Measurements from ENCODE around the gene CAVIN1.

Gene CAVIN1

GRCh38 chr17:42409523-42410318 is 13.3 kb downstream of the CAVIN1 start:
- ChIA-PET CTCF (interaction anchor here (0.6 to 13.6 kb wide), 9 partner anchors 14 to 1444 kb away, joined by 3 to 378 read pairs (median 4); partner anchors contain the start of gene CAVIN1), POLR2A (interaction anchor here (0.6 to 6.3 kb wide), 5 partner anchors 9 to 183 kb away, joined by 4 to 53 read pairs (median 5); partner anchors contain the start of genes CAVIN1 and STAT3)
- no peak overlapping the region for H3K27ac ChIP-seq (ENCODE audit: extremely low read depth, low read depth, low read length)
- no peaks in the 10 kb centered on the region for H3K9me3 ChIP-seq (ENCODE audit: control insufficient read depth, insufficient read depth, low read depth, low read length)
- peak; percentile 36 for TF ChIP-seq SP2 (tag by site-specific recombination; IDR thresholded peaks at IDR 0.05)
- TF ChIP-seq ZNF266 (tag by site-specific recombination; IDR thresholded peaks at IDR 0.05; ENCODE audit: low read depth): no peak
- no peak for TF ChIP-seq ZNF19 (tag by site-specific recombination; IDR thresholded peaks at IDR 0.05; ENCODE audit: low read depth)
- no peak for TF ChIP-seq ZNF248 (tag by site-specific recombination; IDR thresholded peaks at IDR 0.05)
- peak; percentile 78 for TF ChIP-seq KLF1 (tag by site-specific recombination; IDR thresholded peaks at IDR 0.05)
- TF ChIP-seq ZNF341 (tag by site-specific recombination; IDR thresholded peaks at IDR 0.05; ENCODE audit: low read depth): peak; percentile 37; the same call in 1 of the 2 replicates
- TF ChIP-seq PRDM10 (tag by site-specific recombination; IDR thresholded peaks at IDR 0.05): peak; percentile 45; the same call in 1 of the 2 replicates
- no peak for TF ChIP-seq REST (tag by site-specific recombination; IDR thresholded peaks at IDR 0.05)
- no peak for TF ChIP-seq ZNF433 (tag by site-specific recombination; IDR thresholded peaks at IDR 0.05; ENCODE audit: low read depth)
- TF ChIP-seq KLF10 (tag by site-specific recombination; IDR thresholded peaks at IDR 0.05): no peak
- peak; percentile 42; the same call in 1 of the 2 replicates for TF ChIP-seq ZNF600 (tag by site-specific recombination; IDR thresholded peaks at IDR 0.05)
- TF ChIP-seq ZNF157 (tag by site-specific recombination; IDR thresholded peaks at IDR 0.05): no peak
- 0 out of 2 replicates have a peak, but pooled peaks cover 3% of the 10 kb centered on the region for H3K4me1 ChIP-seq (ENCODE audit: control insufficient read depth, insufficient read depth, low read length)
- peaks cover 0 to 5% of the 10 kb centered on the region in 2 experiments; a peak in 1 of 3 replicates for H3K36me3 ChIP-seq (ENCODE audit: control insufficient read depth in 2 of 2, insufficient read depth in 1 of 2, low read length in 2 of 2)
- H3K4me3 ChIP-seq (ENCODE audit: low read depth, low read length): no peak overlapping the region

- ChIA-PET POLR2A (interaction anchor here (0.5 to 3.3 kb wide), 6 partner anchors 10 to 151 kb away, joined by 3 to 41 read pairs (median 3); partner anchors contain the start of genes CAVIN1 and STAT3), CTCF (interaction anchor here (0.6 to 13.6 kb wide), 12 partner anchors 18 to 328 kb away, joined by 3 to 378 read pairs (median 6); partner anchors contain the start of gene STAT3)
- no peaks in the 10 kb centered on the region for H3K9me3 ChIP-seq (ENCODE audit: control insufficient read depth, insufficient read depth, low read depth, low read length)
- no peak overlapping the region for H3K4me3 ChIP-seq (ENCODE audit: low read depth, low read length)
- 0 out of 2 replicates have a peak, but pooled peaks cover 3% of the 10 kb centered on the region for H3K4me1 ChIP-seq (ENCODE audit: control insufficient read depth, insufficient read depth, low read length)
- H3K36me3 ChIP-seq (ENCODE audit: control insufficient read depth in 2 of 2, insufficient read depth in 1 of 2, low read length in 2 of 2): peaks cover 3 to 7% of the 10 kb centered on the region in 2 experiments; a peak in 1 of 3 replicates
- no peak overlapping the region for H3K27ac ChIP-seq (ENCODE audit: extremely low read depth, low read depth, low read length)
- TF ChIP-seq ZNF645 (tag by site-specific recombination; IDR thresholded peaks at IDR 0.05) (no peak), ZNF121 (tag by site-specific recombination; IDR thresholded peaks at IDR 0.05) (no peak), ZNF549 (tag by site-specific recombination; IDR thresholded peaks at IDR 0.05) (no peak), ZNF449 (tag by site-specific recombination; IDR thresholded peaks at IDR 0.05) (no peak), ZNF354C (tag by site-specific recombination; IDR thresholded peaks at IDR 0.05; ENCODE audit: borderline replicate concordance, low read depth) (no peak), ZNF555 (tag by site-specific recombination; conservative IDR thresholded peaks at IDR 0.05) (no peak), BCL11B (tag by site-specific recombination; IDR thresholded peaks at IDR 0.05; ENCODE audit: low read depth) (no peak), ZNF18 (tag by site-specific recombination; IDR thresholded peaks at IDR 0.05) (no peak)
These were observed 15.0 kb downstream of the CAVIN1 start for GRCh38 chr17:42408061-42408460.

Measured in HEK293 (cell line).